HepG2 (cell line): ENCODE measurements around the gene FKBP1B. TPM values are rescaled to one million over a fixed set of nuclear protein-coding genes. Genes with fewer than 3 reads are reported as not detected.

ENCODE experiments used
- LCORL ChIP-seq, 2 experiments: fragments of 450-650 bp in 1 of 2; sonication (generic) in 1 of 2; formaldehyde crosslinking in 1 of 2; IDR thresholded peaks; 2 replicates each; pipeline versions ENCODE4 v1.5.0 to v1.6.1; 2017 to 2020; ENCODE audit warnings: antibody characterized with exemption in 1 of 2, missing genetic modification reagents in 1 of 2
- MAFK ChIP-seq, 2 experiments: IDR thresholded peaks in 1 of 2; conservative IDR thresholded peaks in 1 of 2; 2 replicates each; pipeline ENCODE4 v1.6.1; 2011; ENCODE audit warnings: improper control_type of control experiment in 2 of 2, low read length in 2 of 2
- PLRG1 ChIP-seq: fragments of 450-650 bp; conservative IDR thresholded peaks from 2 replicates; pipeline ENCODE4 v1.6.1; 2016
- POLR2AphosphoS2 ChIP-seq: IDR thresholded peaks from 2 replicates; pipeline ENCODE4 v1.6.1; 2011; ENCODE audit warnings: low read depth, low read length, improper control_type of control experiment
- RNF2 ChIP-seq: fragments of 450-650 bp; conservative IDR thresholded peaks from 2 replicates; pipeline ENCODE4 v1.6.1; 2016; ENCODE audit warnings: low read depth
- SMAD9 ChIP-seq: sonication (generic); formaldehyde crosslinking; IDR thresholded peaks from 2 replicates; pipeline ENCODE4 v1.5.1; 2020; ENCODE audit warnings: mild to moderate bottlenecking, missing genetic modification reagents
- ZNF446 ChIP-seq: sonication (generic); formaldehyde crosslinking; IDR thresholded peaks from 2 replicates; pipeline ENCODE4 v1.5.0; 2020; ENCODE audit warnings: mild to moderate bottlenecking, missing genetic modification reagents
- polyA plus RNA-seq, 8 experiments: library from polyadenylated mRNA; depleted of rRNA in 3 of 8; stranded (reverse) in 7 of 8; unstranded in 1 of 8; fragments of >200 nt; fragmentation: Illumina TruSeq in 4 of 8; extraction: Trizol in 4 of 8; gene quantifications; 2 replicates each; pipeline versions ENCODE4 v1.2.1 to v1.2.3, GENCODE V29; 2011 to 2016; ENCODE audit warnings: low read depth in 4 of 8, missing spikeins in 1 of 8, mixed read lengths in 1 of 8; ENCODE audit not compliant: insufficient read depth in 1 of 8
- total RNA-seq, 5 experiments: library from RNA; depleted of rRNA; stranded (reverse); fragments of >200 nt; fragmentation: Illumina TruSeq; extraction: Trizol; gene quantifications; 2 replicates each; pipeline ENCODE4 v1.2.3, GENCODE V29; 2016; ENCODE audit warnings: low read depth in 1 of 5
- TF ChIP-seq, protein P1 (sequence below): sonication (generic); formaldehyde crosslinking; IDR thresholded peaks from 2 replicates; pipeline ENCODE4 v1.4.0; 2020; ENCODE audit warnings: low read depth, mild to moderate bottlenecking, missing genetic modification reagents
- TF ChIP-seq, protein P2 (sequence below): IDR thresholded peaks from 2 replicates; pipeline ENCODE4 v1.6.1; 2016; ENCODE audit warnings: low read depth
- TF ChIP-seq, protein P3 (sequence below): sonication (generic); formaldehyde crosslinking; conservative IDR thresholded peaks from 2 replicates; pipeline ENCODE4 v1.8.0; 2022; ENCODE audit warnings: missing genetic modification reagents

The FKBP1B gene
- total and polyA plus RNA-seq, 2 of the 13 experiments (the other 11 are each of a cell fraction or from before 2014, with no cell fraction given), result 35.2 to 96.3 TPM

DNA sequence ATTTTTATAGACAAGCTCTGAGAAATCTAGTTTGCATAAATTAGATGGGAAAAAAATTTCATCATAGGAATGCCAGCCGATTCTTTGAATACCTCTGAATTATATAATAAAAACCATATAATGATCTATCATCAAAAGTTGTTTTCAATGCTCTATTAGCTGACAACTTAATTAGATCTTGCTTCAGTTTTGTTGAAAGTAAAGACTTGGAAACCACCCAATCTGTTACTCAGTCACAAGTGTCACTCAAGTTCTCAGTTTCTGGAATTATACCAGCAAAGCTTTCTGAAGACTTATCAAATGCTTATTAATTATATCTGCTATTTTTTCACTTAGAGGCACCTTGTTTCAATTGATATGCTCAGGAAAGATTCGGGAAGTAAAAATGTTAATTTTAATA, 52.5 kb downstream of the FKBP1B start (continued):
- TF ChIP-seq, protein P1, sequence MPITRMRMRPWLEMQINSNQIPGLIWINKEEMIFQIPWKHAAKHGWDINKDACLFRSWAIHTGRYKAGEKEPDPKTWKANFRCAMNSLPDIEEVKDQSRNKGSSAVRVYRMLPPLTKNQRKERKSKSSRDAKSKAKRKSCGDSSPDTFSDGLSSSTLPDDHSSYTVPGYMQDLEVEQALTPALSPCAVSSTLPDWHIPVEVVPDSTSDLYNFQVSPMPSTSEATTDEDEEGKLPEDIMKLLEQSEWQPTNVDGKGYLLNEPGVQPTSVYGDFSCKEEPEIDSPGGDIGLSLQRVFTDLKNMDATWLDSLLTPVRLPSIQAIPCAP, result no peak
- no peak for TF ChIP-seq SMAD9 (CRISPR knock-in tag)
- TF ChIP-seq RNF2, result no peak
- no peak for TF ChIP-seq LCORL (IDR thresholded peaks at IDR 0.05)
- no peak for TF ChIP-seq LCORL (CRISPR knock-in tag; IDR thresholded peaks at IDR 0.05)
- no peak for TF ChIP-seq MAFK (conservative IDR thresholded peaks at IDR 0.05 in 1 of 2, IDR thresholded peaks at IDR 0.05 in 1 of 2; ENCODE audit: low read length in 2 of 2)
- TF ChIP-seq, protein P2, sequence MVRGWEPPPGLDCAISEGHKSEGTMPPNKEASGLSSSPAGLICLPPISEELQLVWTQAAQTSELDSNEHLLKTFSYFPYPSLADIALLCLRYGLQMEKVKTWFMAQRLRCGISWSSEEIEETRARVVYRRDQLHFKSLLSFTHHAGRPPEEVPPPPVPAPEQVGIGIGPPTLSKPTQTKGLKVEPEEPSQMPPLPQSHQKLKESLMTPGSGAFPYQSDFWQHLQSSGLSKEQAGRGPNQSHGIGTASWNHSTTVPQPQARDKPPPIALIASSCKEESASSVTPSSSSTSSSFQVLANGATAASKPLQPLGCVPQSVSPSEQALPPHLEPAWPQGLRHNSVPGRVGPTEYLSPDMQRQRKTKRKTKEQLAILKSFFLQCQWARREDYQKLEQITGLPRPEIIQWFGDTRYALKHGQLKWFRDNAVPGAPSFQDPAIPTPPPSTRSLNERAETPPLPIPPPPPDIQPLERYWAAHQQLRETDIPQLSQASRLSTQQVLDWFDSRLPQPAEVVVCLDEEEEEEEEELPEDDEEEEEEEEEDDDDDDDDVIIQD (CRISPR knock-in tag), result no peak
- TF ChIP-seq ZNF446 (CRISPR knock-in tag), result no peak
- TF ChIP-seq, protein P3, sequence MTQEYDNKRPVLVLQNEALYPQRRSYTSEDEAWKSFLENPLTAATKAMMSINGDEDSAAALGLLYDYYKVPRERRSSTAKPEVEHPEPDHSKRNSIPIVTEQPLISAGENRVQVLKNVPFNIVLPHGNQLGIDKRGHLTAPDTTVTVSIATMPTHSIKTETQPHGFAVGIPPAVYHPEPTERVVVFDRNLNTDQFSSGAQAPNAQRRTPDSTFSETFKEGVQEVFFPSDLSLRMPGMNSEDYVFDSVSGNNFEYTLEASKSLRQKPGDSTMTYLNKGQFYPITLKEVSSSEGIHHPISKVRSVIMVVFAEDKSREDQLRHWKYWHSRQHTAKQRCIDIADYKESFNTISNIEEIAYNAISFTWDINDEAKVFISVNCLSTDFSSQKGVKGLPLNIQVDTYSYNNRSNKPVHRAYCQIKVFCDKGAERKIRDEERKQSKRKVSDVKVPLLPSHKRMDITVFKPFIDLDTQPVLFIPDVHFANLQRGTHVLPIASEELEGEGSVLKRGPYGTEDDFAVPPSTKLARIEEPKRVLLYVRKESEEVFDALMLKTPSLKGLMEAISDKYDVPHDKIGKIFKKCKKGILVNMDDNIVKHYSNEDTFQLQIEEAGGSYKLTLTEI (CRISPR knock-in tag), result no peak
- TF ChIP-seq PLRG1, result no peak
- no peak for TF ChIP-seq POLR2AphosphoS2
